Endothelial cell of umbilical vein (primary cell): ENCODE measurements around the gene MT1X. TPM values are rescaled to one million over a fixed set of nuclear protein-coding genes. Genes with fewer than 3 reads are reported as not detected.

Experiments used
- BruUV-seq: library from RNA; stranded (reverse); fragments of 400-500 nt; replicated peaks from 2 replicates; lab custom pipeline; 2021; lab: Mats Ljungman, UMichigan
- CTCF ChIA-PET: fragments of 300-600, 350-600 bp; sonication (Branson Sonifier 250); formaldehyde crosslinking; loops from one replicate; lab custom pipeline; 2021; ENCODE audit warnings: antibody characterized with exemption, inconsistent platforms; lab: Charles Lee
- POLR2A ChIA-PET: fragments of 300-600, 350-600 bp; sonication (Branson Sonifier 250); formaldehyde crosslinking; loops from one replicate; lab custom pipeline; 2021; ENCODE audit warnings: antibody characterized with exemption, inconsistent platforms; lab: Charles Lee
- DNase-seq: peaks from one replicate; pipeline ENCODE4 v3.0.0-alpha.2; 2011; ENCODE audit warnings: low read depth, low spot score
- FAIRE-seq: peaks from 2 replicates; lab custom pipeline; 2011; peaks lifted over from hg19 to GRCh38; lab: Jason Lieb, UNC
- H2AFZ ChIP-seq: 2 replicates; pipeline ENCODE4 v1.6.0; 2012; ENCODE audit warnings: low read depth, low read length, control low read depth, inconsistent platforms
- H3K27ac ChIP-seq: 2 replicates; pipeline ENCODE4 v1.5.1; 2011; ENCODE audit warnings: low read depth, mild to moderate bottlenecking, control low read depth, low read length, moderate library complexity; ENCODE audit not compliant: insufficient read depth
- H3K27me3 ChIP-seq, 2 experiments: 2 replicates each; pipeline versions ENCODE4 v1.6.0 to v1.6.1; 2011; ENCODE audit warnings: low read length in 2 of 2, mixed read lengths in 1 of 2; ENCODE audit not compliant: control insufficient read depth in 2 of 2, insufficient read depth in 2 of 2
- H3K36me3 ChIP-seq, 2 experiments: 2 replicates in 1 of 2; 3 replicates in 1 of 2; pipeline ENCODE4 v1.5.1; 2011; ENCODE audit warnings: low read length in 2 of 2, mild to moderate bottlenecking in 1 of 2, moderate library complexity in 1 of 2; ENCODE audit not compliant: control insufficient read depth in 2 of 2, insufficient read depth in 2 of 2; ENCODE audit errors: extremely low read depth in 1 of 2
- H3K4me1 ChIP-seq: 3 replicates; pipeline ENCODE4 v1.5.1; 2011; ENCODE audit warnings: mild to moderate bottlenecking, low read length; ENCODE audit not compliant: control insufficient read depth, insufficient read depth; ENCODE audit errors: extremely low read depth
- H3K4me2 ChIP-seq: 2 replicates; pipeline ENCODE4 v1.6.1; 2011; ENCODE audit warnings: low read length, control low read depth, mixed read lengths; ENCODE audit not compliant: insufficient read depth
- H3K4me3 ChIP-seq, 3 experiments: fragments of 200-600 bp in 1 of 3; sonication (generic), shearing (Covaris generic) in 1 of 3; replicated peaks in 1 of 3; 2 replicates each; pipeline ENCODE4 v1.5.1; 2011 to 2016; ENCODE audit warnings: control low read depth in 3 of 3, low read length in 3 of 3, mild to moderate bottlenecking in 2 of 3, inconsistent platforms in 1 of 3, low read depth in 1 of 3, moderate library complexity in 1 of 3; ENCODE audit not compliant: insufficient read depth in 1 of 3
- H3K79me2 ChIP-seq: 2 replicates; pipeline ENCODE4 v1.6.0; 2012; ENCODE audit warnings: low read length, inconsistent platforms; ENCODE audit not compliant: control insufficient read depth, insufficient read depth
- H3K9ac ChIP-seq: replicated peaks from 2 replicates; pipeline ENCODE3; 2011; ENCODE audit warnings: low read length, control low read depth; ENCODE audit not compliant: insufficient read depth; ENCODE audit errors: extremely low read depth
- H3K9me1 ChIP-seq: replicated peaks from 3 replicates; pipeline ENCODE4 v1.6.0; 2011; ENCODE audit warnings: mild to moderate bottlenecking, low read length; ENCODE audit not compliant: control insufficient read depth, insufficient read depth; ENCODE audit errors: extremely low read depth
- H3K9me3 ChIP-seq: replicated peaks from 2 replicates; pipeline ENCODE4 v1.5.1; 2012; ENCODE audit warnings: low read length, inconsistent platforms; ENCODE audit not compliant: control insufficient read depth, insufficient read depth
- H4K20me1 ChIP-seq: replicated peaks from 2 replicates; pipeline ENCODE3; 2011; ENCODE audit warnings: mild to moderate bottlenecking, low read length; ENCODE audit not compliant: control insufficient read depth, insufficient read depth; ENCODE audit errors: extremely low read depth
- EZH2 ChIP-seq: IDR thresholded peaks from 2 replicates; pipeline ENCODE4 v1.6.1; 2012; ENCODE audit warnings: borderline replicate concordance, low read depth, mild to moderate bottlenecking, moderate library complexity, low read length, inconsistent platforms; ENCODE audit not compliant: severe bottlenecking
- FOS ChIP-seq: IDR thresholded peaks from 2 replicates; pipeline ENCODE4 v1.6.1; 2011; ENCODE audit warnings: mild to moderate bottlenecking, low read length, moderate library complexity, borderline replicate concordance; ENCODE audit not compliant: insufficient read depth
- GATA2 ChIP-seq: IDR thresholded peaks from 2 replicates; pipeline ENCODE4 v1.7.0; 2011; ENCODE audit warnings: low read depth, mild to moderate bottlenecking, moderate library complexity, mixed read lengths, low read length; ENCODE audit not compliant: insufficient read length, insufficient read depth
- MYC ChIP-seq: IDR thresholded peaks from one replicate; pipeline ENCODE4 v1.6.1; 2011; ENCODE audit warnings: mild to moderate bottlenecking, low read depth, low read length
- POLR2A ChIP-seq: IDR thresholded peaks from 2 replicates; pipeline ENCODE4 v1.6.1; 2012; ENCODE audit warnings: low read depth, mild to moderate bottlenecking, control low read depth, low read length
- POLR2AphosphoS5 ChIP-seq: IDR thresholded peaks from 2 replicates; pipeline ENCODE4 v1.6.1; 2012; ENCODE audit warnings: low read depth, mild to moderate bottlenecking, control low read depth, low read length, moderate library complexity; ENCODE audit not compliant: insufficient read depth
- dilution Hi-C: fragments of 300-500 bp; cut with MboI; formaldehyde crosslinking; loops from one replicate; pipeline ENCODE4 v1.15.0; 2019; ENCODE audit warnings: low sequenced_read_pairs; ENCODE audit not compliant: extremely low pct_ligation_motif_present
- intact Hi-C: fragments of 100-400 bp; cut with micrococcal nuclease; formaldehyde crosslinking; loops from one replicate; pipeline ENCODE4 v1.10.0; 2022
- polyA plus RNA-seq, 4 experiments: library from polyadenylated mRNA; depleted of rRNA in 3 of 4; stranded (reverse) in 3 of 4; unstranded in 1 of 4; fragments of >200 nt; gene quantifications; 2 replicates each; pipeline versions ENCODE4 v1.2.1 to v1.2.3, GENCODE V29; 2011 to 2012; ENCODE audit warnings: missing spikeins in 1 of 4
- total RNA-seq: library from RNA; stranded (reverse); gene quantifications from 2 replicates; pipeline ENCODE4 v1.2.3, GENCODE V29; 2021
- TF ChIP-seq, protein P1 (sequence below), 2 donors: IDR thresholded peaks; 1 replicate in 1 of 2; 2 replicates in 1 of 2; pipeline ENCODE4 v1.5.1; 2011; ENCODE audit warnings: low read length in 2 of 2, mild to moderate bottlenecking in 2 of 2, moderate library complexity in 2 of 2, control low read depth in 1 of 2, inconsistent platforms in 1 of 2, low read depth in 1 of 2; ENCODE audit not compliant: insufficient read depth in 1 of 2; ENCODE audit errors: extremely low read depth in 1 of 2
- TF ChIP-seq, protein P2 (sequence below): IDR thresholded peaks from 2 replicates; pipeline ENCODE4 v1.6.1; 2011; ENCODE audit not compliant: insufficient read depth, insufficient read length

The MT1X gene
- total and polyA plus RNA-seq, 2 donors (not counting 3 experiments of a cell fraction or from before 2014, with no cell fraction given): 15.6 to 46.7 TPM

DNA sequence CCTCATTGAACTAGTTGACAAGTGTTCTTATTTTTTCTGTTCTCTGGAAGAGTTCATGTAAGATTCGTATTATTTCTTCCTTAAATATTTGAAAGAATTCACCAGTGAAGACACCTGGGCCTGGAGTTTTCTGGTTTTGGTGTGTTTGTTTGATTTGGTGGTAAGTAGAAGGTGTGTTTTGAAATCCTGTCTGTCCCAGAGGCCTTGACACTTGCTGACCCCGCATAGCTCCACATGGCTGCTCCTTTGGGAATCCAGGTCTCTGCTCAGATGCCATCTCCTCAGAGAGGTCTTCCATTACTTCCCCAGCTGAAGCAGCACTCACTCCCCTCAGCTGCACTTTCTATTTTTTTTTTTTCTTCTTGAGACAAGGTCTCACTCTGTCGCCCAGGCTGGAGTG is 41.9 kb downstream of the MT1X start:
- H2AFZ ChIP-seq: no peak overlapping the region
- no peak for TF ChIP-seq EZH2
- TF ChIP-seq FOS: no peak
- TF ChIP-seq GATA2: no peak
- TF ChIP-seq POLR2AphosphoS5: no peak
- TF ChIP-seq, protein P1, sequence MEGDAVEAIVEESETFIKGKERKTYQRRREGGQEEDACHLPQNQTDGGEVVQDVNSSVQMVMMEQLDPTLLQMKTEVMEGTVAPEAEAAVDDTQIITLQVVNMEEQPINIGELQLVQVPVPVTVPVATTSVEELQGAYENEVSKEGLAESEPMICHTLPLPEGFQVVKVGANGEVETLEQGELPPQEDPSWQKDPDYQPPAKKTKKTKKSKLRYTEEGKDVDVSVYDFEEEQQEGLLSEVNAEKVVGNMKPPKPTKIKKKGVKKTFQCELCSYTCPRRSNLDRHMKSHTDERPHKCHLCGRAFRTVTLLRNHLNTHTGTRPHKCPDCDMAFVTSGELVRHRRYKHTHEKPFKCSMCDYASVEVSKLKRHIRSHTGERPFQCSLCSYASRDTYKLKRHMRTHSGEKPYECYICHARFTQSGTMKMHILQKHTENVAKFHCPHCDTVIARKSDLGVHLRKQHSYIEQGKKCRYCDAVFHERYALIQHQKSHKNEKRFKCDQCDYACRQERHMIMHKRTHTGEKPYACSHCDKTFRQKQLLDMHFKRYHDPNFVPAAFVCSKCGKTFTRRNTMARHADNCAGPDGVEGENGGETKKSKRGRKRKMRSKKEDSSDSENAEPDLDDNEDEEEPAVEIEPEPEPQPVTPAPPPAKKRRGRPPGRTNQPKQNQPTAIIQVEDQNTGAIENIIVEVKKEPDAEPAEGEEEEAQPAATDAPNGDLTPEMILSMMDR (IDR thresholded peaks at IDR 0.05; ENCODE audit: extremely low read depth in 1 of 2, insufficient read depth in 1 of 2, low read depth in 1 of 2, low read length in 2 of 2): no peak
- no peak for TF ChIP-seq MYC
- TF ChIP-seq POLR2A: no peak
- TF ChIP-seq, protein P2, sequence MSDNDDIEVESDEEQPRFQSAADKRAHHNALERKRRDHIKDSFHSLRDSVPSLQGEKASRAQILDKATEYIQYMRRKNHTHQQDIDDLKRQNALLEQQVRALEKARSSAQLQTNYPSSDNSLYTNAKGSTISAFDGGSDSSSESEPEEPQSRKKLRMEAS: no peak
- no peak overlapping the region for H3K4me2 ChIP-seq
- H3K27me3 ChIP-seq: peaks cover 6 to 16% of the 10 kb centered on the region in 2 experiments
- no TSS peak for BruUV-seq
- no peak overlapping the region for H3K27ac ChIP-seq
- no peak for DNase-seq
- ChIA-PET CTCF (interaction anchor here (0.6 to 1.1 kb wide), 4 partner anchors 22 to 1208 kb away, joined by 3 read pairs; no protein-coding TSS in a partner anchor), POLR2A (no interaction called here)
- no peaks in the 10 kb centered on the region for H4K20me1 ChIP-seq
- H3K9me3 ChIP-seq: no peaks in the 10 kb centered on the region
- FAIRE-seq: no peak
- H3K4me1 ChIP-seq: peaks cover 4% of the 10 kb centered on the region
- H3K4me3 ChIP-seq: no peak overlapping the region
- dilution Hi-C loops (no loop called here), intact Hi-C loops (no loop called here)
- H3K9ac ChIP-seq: no peak overlapping the region
- H3K36me3 ChIP-seq: no peaks in the 10 kb centered on the region
- no peaks in the 10 kb centered on the region for H3K9me1 ChIP-seq
- H3K79me2 ChIP-seq: no peaks in the 10 kb centered on the region
